ENCODE measurements around the gene SIGMAR1. TPM values are rescaled to one million over a fixed set of nuclear protein-coding genes. Genes with fewer than 3 reads are reported as not detected.

The SIGMAR1 gene
- total and polyA plus RNA-seq, 2 of the 8 experiments (the other 6 are each of a cell fraction or from before 2014, with no cell fraction given) = 84.2 to 134 TPM

GRCh38 chr9:34662526-34663302 lies 25.1 kb upstream of the SIGMAR1 start, which contains the start of gene CCL27:
TSS of gene CCL27 (minus strand) at chr9:34662657. CDS start at chr9:34662633, 24 bp downstream.
- peaks cover 9% of the 10 kb centered on the region for H3K23me2 ChIP-seq (ENCODE audit: low read depth, low read length)
- no peak within 1 kb of the TSS for H3K4me3 ChIP-seq (ENCODE audit: extremely low read depth in 1 of 4, insufficient read depth in 2 of 4, low read depth in 3 of 4, low read length in 4 of 4)
- no peaks in the 10 kb centered on the region for H3K36me3 ChIP-seq (ENCODE audit: control insufficient read depth in 2 of 4, insufficient read depth in 4 of 4, low read length in 3 of 4)
- H3K18ac ChIP-seq (ENCODE audit: extremely low read depth, low read length) = no peak within 1 kb of the TSS
- WGBS, 2 experiments (ENCODE audit: extremely low coverage in 1 of 2, insufficient coverage in 1 of 2, insufficient read length in 1 of 2, insufficient replicate concordance in 2 of 2, low coverage in 1 of 2, low lambda C conversion rate in 2 of 2, missing lambda C conversion rate in 1 of 2) = 82% methylated on average over 4 of the region's 4 CpGs; no CpG with 5 or more reads in 1 of the 2 experiments
- H2BK5ac ChIP-seq (ENCODE audit: low read depth, low read length) = no peak within 1 kb of the TSS
- no peak within 1 kb of the TSS for H3K27ac ChIP-seq (ENCODE audit: low read depth, low read length)
- no peaks in the 10 kb centered on the region for H3K79me1 ChIP-seq (ENCODE audit: low read depth, low read length)
- H3K9me3 ChIP-seq (ENCODE audit: insufficient read depth in 2 of 2, low read depth in 1 of 2, low read length in 1 of 2) = no peaks in the 10 kb centered on the region
- no peak within 1 kb of the TSS for H2BK120ac ChIP-seq (replicated peaks; ENCODE audit: low read depth, low read length)
- no peak within 1 kb of the TSS for H2BK20ac ChIP-seq (ENCODE audit: low read length)
- H2BK12ac ChIP-seq (ENCODE audit: low read depth, low read length) = no peak within 1 kb of the TSS
- H3K4me2 ChIP-seq (ENCODE audit: insufficient read depth in 1 of 2, low read depth in 2 of 2, low read length in 2 of 2) = no peak within 1 kb of the TSS
- POLR2A ChIA-PET (ENCODE audit: partially characterized antibody) = interaction anchor here (7.7 kb wide), 1 partner anchor 13 kb away, joined by 92 read pairs; the partner anchor contains the start of genes GALT and IL11RA
- no peak within 1 kb of the TSS for H3K23ac ChIP-seq (ENCODE audit: insufficient read length)
- no peaks in the 10 kb centered on the region for H4K20me1 ChIP-seq (replicated peaks in 1 of 2; ENCODE audit: control insufficient read depth in 1 of 2, insufficient read depth in 2 of 2, low read length in 2 of 2)
- no peak within 1 kb of the TSS for H2AK5ac ChIP-seq (ENCODE audit: low read depth, low read length)
- DNase-seq (ENCODE audit: low read depth in 1 of 2, low spot score in 2 of 2) = no peak
- no peak within 1 kb of the TSS for H3K56ac ChIP-seq (replicated peaks; ENCODE audit: insufficient read length, low read depth, low read length)
- H3K4me1 ChIP-seq (replicated peaks in 1 of 4; ENCODE audit: control insufficient read depth in 3 of 4, insufficient read depth in 4 of 4, low read length in 3 of 4) = peaks cover 0 to 4% (median 2%) of the 10 kb centered on the region in 4 experiments; a peak in 2 of 7 replicates
- no peak within 1 kb of the TSS for H4K5ac ChIP-seq (ENCODE audit: insufficient read length, low read depth, low read length)
- no peak within 1 kb of the TSS for H4K8ac ChIP-seq (ENCODE audit: extremely low read depth, insufficient read depth, low read length)
- CTCF ChIA-PET (ENCODE audit: partially characterized antibody) = interaction anchor here (0.8 to 15.2 kb wide), 8 partner anchors 10 to 51 kb away, joined by 4 to 277 read pairs (median 7); partner anchors contain the start of genes GALT, IL11RA, RPP25L and SIGMAR1
- H3K27me3 ChIP-seq (replicated peaks in 1 of 4; ENCODE audit: control insufficient read depth in 3 of 4, extremely low read depth in 1 of 4, insufficient read depth in 3 of 4, low read length in 3 of 4) = peaks cover 0 to 5% (median 0%) of the 10 kb centered on the region in 4 experiments; a peak in 2 of 7 replicates
- no peak within 1 kb of the TSS for H3K14ac ChIP-seq (ENCODE audit: insufficient read length)
- no peak for FAIRE-seq
- peaks cover 0 to 8% of the 10 kb centered on the region in 2 experiments; a peak in 1 of 4 replicates for H3K79me2 ChIP-seq (ENCODE audit: control insufficient read depth in 1 of 2, insufficient read depth in 2 of 2, low read length in 2 of 2)
- no peak within 1 kb of the TSS for H3K4ac ChIP-seq (replicated peaks; ENCODE audit: insufficient read length, low read depth, low read length)
- H3K9ac ChIP-seq (replicated peaks in 1 of 4; ENCODE audit: extremely low read depth in 1 of 4, low read depth in 3 of 4, low read length in 3 of 4) = no peak within 1 kb of the TSS
- no peak within 1 kb of the TSS for H2BK15ac ChIP-seq (ENCODE audit: low read length)
- H2AFZ ChIP-seq (ENCODE audit: low read length) = no peak within 1 kb of the TSS
- H4K91ac ChIP-seq (replicated peaks; ENCODE audit: insufficient read length, low read length) = no peak within 1 kb of the TSS
- no peak for TF ChIP-seq SP1 (IDR thresholded peaks at IDR 0.05; ENCODE audit: low read depth, low read length)
- TF ChIP-seq HDAC6 (IDR thresholded peaks at IDR 0.05; ENCODE audit: low read depth, low read length) = no peak
